Measurements from ENCODE around the gene WDR36.
A peak's percentile ranks its signal among the peaks of the same experiment; 100 is the strongest.

Gene WDR36
- total RNA-seq, result 23.8 to 133 (median 90.5) reads per million in 18 experiments

GRCh38 chr5:111092062-111092853, at the start of gene WDR36:
Gene WDR36 (plus strand): TSS chr5:111092348. CDS start chr5:111092457, 109 bp downstream.
- DNase-seq, result peak; percentile 91

- DNase-seq, result no peak
Measured at GRCh38 chr5:111043712-111044506, 48.2 kb upstream of the WDR36 start.

- no peak for DNase-seq
Measured at GRCh38 chr5:111058064-111058463, 34.1 kb upstream of the WDR36 start.

- no peak for DNase-seq
Measured at GRCh38 chr5:111060169-111060568, 32.0 kb upstream of the WDR36 start.

- no peak for DNase-seq
Measured at GRCh38 chr5:111061618-111062017, 30.5 kb upstream of the WDR36 start.

- no peak for DNase-seq
Measured at GRCh38 chr5:111063709-111064322, 28.3 kb upstream of the WDR36 start.

GRCh38 chr5:111066261-111066938, 25.7 kb upstream of the WDR36 start:
- no peak for DNase-seq

GRCh38 chr5:111068213-111068612, 23.9 kb upstream of the WDR36 start:
- no peak for DNase-seq

- DNase-seq, result no peak
Measured at GRCh38 chr5:111069839-111070238, 22.3 kb upstream of the WDR36 start.

- peak in 1 of 2 donors; percentile 4 for DNase-seq
Measured at GRCh38 chr5:111070272-111071134, 21.6 kb upstream of the WDR36 start.

GRCh38 chr5:111071413-111071812, 20.7 kb upstream of the WDR36 start, which contains the start of gene TSLP:
Gene TSLP (plus strand): TSS chr5:111071713. CDS start chr5:111071891, 178 bp downstream.
- DNase-seq, result no peak

- peak; percentile 25 to 55 for DNase-seq
Measured at GRCh38 chr5:111072949-111073682, 19.0 kb upstream of the WDR36 start.

- no peak for DNase-seq
Measured at GRCh38 chr5:111074244-111074643, 17.9 kb upstream of the WDR36 start.

- DNase-seq, result no peak
Measured at GRCh38 chr5:111075520-111075919, 16.6 kb upstream of the WDR36 start.

- peak; percentile 57 to 72 for DNase-seq
Measured at GRCh38 chr5:111076091-111076490, 16.1 kb upstream of the WDR36 start.

GRCh38 chr5:111077678-111078077, 14.5 kb upstream of the WDR36 start:
- no peak for DNase-seq

GRCh38 chr5:111079846-111080245, 12.3 kb upstream of the WDR36 start:
- no peak for DNase-seq

GRCh38 chr5:111083323-111083722, 8.8 kb upstream of the WDR36 start:
- DNase-seq, result no peak

GRCh38 chr5:111095982-111096381, 3.8 kb downstream of the WDR36 start:
- peak in 1 of 2 donors; percentile 8 for DNase-seq

- no peak for DNase-seq
Measured at GRCh38 chr5:111099058-111099778, 7.1 kb downstream of the WDR36 start.
